GM12872 (cell line): Measurements from ENCODE around the gene KCNC2.

Experiments
- TF ChIP-seq, protein P1 (sequence below): IDR thresholded peaks from 3 replicates; pipeline ENCODE4 v1.5.1; 2011; ENCODE audit warnings: low read depth, mild to moderate bottlenecking, low read length, moderate library complexity; ENCODE audit not compliant: insufficient read depth

The KCNC2 gene

DNA sequence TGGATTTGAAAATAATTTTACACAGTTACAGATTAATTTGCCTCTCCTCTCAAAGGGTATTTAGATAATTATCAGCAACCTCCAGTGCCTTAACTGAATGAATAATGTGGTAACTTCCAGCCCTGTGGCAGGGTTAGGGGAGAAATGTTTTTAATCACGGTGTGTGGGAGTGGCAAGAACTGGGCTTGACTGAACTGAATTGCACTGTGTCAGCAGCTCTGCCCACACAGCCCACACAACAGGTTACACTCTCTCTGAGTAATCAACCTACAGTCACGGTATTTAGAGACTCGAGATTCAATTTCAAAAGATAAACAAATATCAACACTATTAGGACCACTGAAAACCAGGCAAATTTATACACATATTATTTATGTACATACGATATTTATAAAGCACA, 198.5 kb downstream of the KCNC2 start:
- TF ChIP-seq, protein P1, sequence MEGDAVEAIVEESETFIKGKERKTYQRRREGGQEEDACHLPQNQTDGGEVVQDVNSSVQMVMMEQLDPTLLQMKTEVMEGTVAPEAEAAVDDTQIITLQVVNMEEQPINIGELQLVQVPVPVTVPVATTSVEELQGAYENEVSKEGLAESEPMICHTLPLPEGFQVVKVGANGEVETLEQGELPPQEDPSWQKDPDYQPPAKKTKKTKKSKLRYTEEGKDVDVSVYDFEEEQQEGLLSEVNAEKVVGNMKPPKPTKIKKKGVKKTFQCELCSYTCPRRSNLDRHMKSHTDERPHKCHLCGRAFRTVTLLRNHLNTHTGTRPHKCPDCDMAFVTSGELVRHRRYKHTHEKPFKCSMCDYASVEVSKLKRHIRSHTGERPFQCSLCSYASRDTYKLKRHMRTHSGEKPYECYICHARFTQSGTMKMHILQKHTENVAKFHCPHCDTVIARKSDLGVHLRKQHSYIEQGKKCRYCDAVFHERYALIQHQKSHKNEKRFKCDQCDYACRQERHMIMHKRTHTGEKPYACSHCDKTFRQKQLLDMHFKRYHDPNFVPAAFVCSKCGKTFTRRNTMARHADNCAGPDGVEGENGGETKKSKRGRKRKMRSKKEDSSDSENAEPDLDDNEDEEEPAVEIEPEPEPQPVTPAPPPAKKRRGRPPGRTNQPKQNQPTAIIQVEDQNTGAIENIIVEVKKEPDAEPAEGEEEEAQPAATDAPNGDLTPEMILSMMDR = no peak

DNA sequence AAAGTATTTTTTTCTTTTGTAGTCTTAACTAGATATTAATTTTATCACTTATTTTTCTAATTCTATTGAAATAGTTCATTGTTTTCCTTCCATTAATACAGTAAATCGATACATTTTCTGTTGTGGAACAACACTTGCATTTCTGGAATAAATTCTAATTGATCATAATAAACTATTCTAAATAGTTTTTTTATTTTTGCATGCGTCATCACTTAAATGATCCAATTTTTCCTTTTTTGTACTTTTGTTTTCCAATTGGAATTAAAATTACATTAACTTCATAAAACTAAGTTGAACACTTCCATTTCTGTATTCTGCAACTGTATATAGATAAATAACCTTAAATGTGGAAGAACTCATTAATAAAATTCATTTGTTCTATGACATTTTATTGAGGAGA, 202.5 kb downstream of the KCNC2 start:
- TF ChIP-seq, protein P1 = no peak

GRCh38 chr12:75000120-75000519, 209.5 kb downstream of the KCNC2 start:
- TF ChIP-seq, protein P1 = no peak

- TF ChIP-seq, protein P1 = no peak
These were observed 210.2 kb downstream of the KCNC2 start for GRCh38 chr12:74999474-74999873.
